HEK293 (cell line): ENCODE results near the gene CSPG4.
"Not testable (repeated sequence)": the region's sequence is repeated elsewhere in the genome, so short reads cannot be mapped to it uniquely, and the experiment has no call there.

Experiments
- CTCF ChIA-PET: fragments of 350-600 bp; formaldehyde crosslinking; extraction: SDS; loops from one replicate; lab custom pipeline; 2021; ENCODE audit warnings: antibody characterized with exemption; lab: Yijun Ruan, JAX
- POLR2A ChIA-PET: fragments of 300-600 bp; formaldehyde crosslinking; extraction: SDS; loops from one replicate; lab custom pipeline; 2020; ENCODE audit warnings: antibody characterized with exemption, inconsistent platforms; lab: Yijun Ruan, JAX
- H3K27ac ChIP-seq: fragments of 200-500 bp; sonication (Bioruptor generic); 2 replicates; pipeline ENCODE4 v1.5.1; 2014; ENCODE audit warnings: low read depth, low read length, control low read depth, inconsistent platforms; ENCODE audit errors: extremely low read depth
- H3K36me3 ChIP-seq, 2 experiments: fragments of 200-500 bp in 1 of 2; sonication (Bioruptor generic) in 1 of 2; 1 replicate in 1 of 2; 2 replicates in 1 of 2; pipeline ENCODE4 v1.5.1; 2014 to 2017; ENCODE audit warnings: inconsistent platforms in 2 of 2, low read length in 2 of 2; ENCODE audit not compliant: control insufficient read depth in 2 of 2, insufficient read depth in 1 of 2
- H3K4me1 ChIP-seq: fragments of 200-500 bp; sonication (Bioruptor generic); 2 replicates; pipeline ENCODE4 v1.5.1; 2014; ENCODE audit warnings: mild to moderate bottlenecking, low read length, inconsistent platforms; ENCODE audit not compliant: control insufficient read depth, insufficient read depth
- H3K4me3 ChIP-seq: 2 replicates; pipeline ENCODE4 v1.5.1; 2011; ENCODE audit warnings: low read depth, mild to moderate bottlenecking, control low read depth, low read length, moderate library complexity
- H3K9me3 ChIP-seq: fragments of 200-500 bp; sonication (Bioruptor generic); 2 replicates; pipeline ENCODE4 v1.5.1; 2014; ENCODE audit warnings: low read depth, low read length, inconsistent platforms; ENCODE audit not compliant: control insufficient read depth, insufficient read depth
- RBAK ChIP-seq: fragments of 450-650 bp; formaldehyde crosslinking; IDR thresholded peaks from 2 replicates; pipeline ENCODE4 v1.5.1; 2016; ENCODE audit warnings: missing biosample characterization, missing genetic modification characterization
- SCRT1 ChIP-seq: fragments of 450-650 bp; formaldehyde crosslinking; IDR thresholded peaks from 2 replicates; pipeline ENCODE4 v1.5.1; 2016; ENCODE audit warnings: missing biosample characterization, missing genetic modification characterization, borderline replicate concordance
- ZFHX2 ChIP-seq: fragments of 450-650 bp; formaldehyde crosslinking; conservative IDR thresholded peaks from 2 replicates; pipeline ENCODE4 v1.5.1; 2016; ENCODE audit warnings: missing biosample characterization, missing genetic modification characterization
- ZNF10 ChIP-seq: fragments of 450-650 bp; formaldehyde crosslinking; IDR thresholded peaks from 2 replicates; pipeline ENCODE4 v1.5.1; 2017; ENCODE audit warnings: missing biosample characterization, missing genetic modification characterization
- ZNF121 ChIP-seq: fragments of 450-650 bp; formaldehyde crosslinking; IDR thresholded peaks from 2 replicates; pipeline ENCODE4 v1.5.1; 2016; ENCODE audit warnings: missing biosample characterization, missing genetic modification characterization
- ZNF169 ChIP-seq: fragments of 450-650 bp; formaldehyde crosslinking; IDR thresholded peaks from 2 replicates; pipeline ENCODE4 v1.5.1; 2016; ENCODE audit warnings: missing biosample characterization, missing genetic modification characterization
- ZNF302 ChIP-seq: fragments of 450-650 bp; formaldehyde crosslinking; IDR thresholded peaks from 2 replicates; pipeline ENCODE4 v1.5.1; 2016; ENCODE audit warnings: missing biosample characterization, missing genetic modification characterization, low read depth
- ZNF37A ChIP-seq: fragments of 450-650 bp; IDR thresholded peaks from 2 replicates; pipeline ENCODE4 v1.5.1; 2018; ENCODE audit warnings: missing biosample characterization, missing genetic modification characterization
- ZNF510 ChIP-seq: fragments of 450-650 bp; formaldehyde crosslinking; IDR thresholded peaks from 2 replicates; pipeline ENCODE4 v1.5.1; 2018; ENCODE audit warnings: mild to moderate bottlenecking, missing genetic modification characterization, missing biosample characterization; ENCODE audit not compliant: insufficient replicate concordance
- ZNF571 ChIP-seq: fragments of 450-650 bp; formaldehyde crosslinking; IDR thresholded peaks from 2 replicates; pipeline ENCODE4 v1.5.0; 2017; ENCODE audit warnings: missing biosample characterization, missing genetic modification characterization
- ZNF585B ChIP-seq: fragments of 450-650 bp; formaldehyde crosslinking; IDR thresholded peaks from 2 replicates; pipeline ENCODE4 v1.5.1; 2016; ENCODE audit warnings: missing biosample characterization, missing genetic modification characterization
- ZNF626 ChIP-seq: fragments of 450-650 bp; sonication (Bioruptor Pico); formaldehyde crosslinking; IDR thresholded peaks from 2 replicates; pipeline ENCODE4 v1.5.1; 2018; ENCODE audit warnings: missing biosample characterization, missing genetic modification characterization, inconsistent platforms
- ZNF658 ChIP-seq: fragments of 450-650 bp; formaldehyde crosslinking; IDR thresholded peaks from 2 replicates; pipeline ENCODE4; 2016; ENCODE audit warnings: missing biosample characterization, missing genetic modification characterization
- ZNF701 ChIP-seq: fragments of 450-650 bp; formaldehyde crosslinking; IDR thresholded peaks from 2 replicates; pipeline ENCODE4 v1.5.1; 2016; ENCODE audit warnings: missing biosample characterization, missing genetic modification characterization
- ZNF76 ChIP-seq: fragments of 450-650 bp; formaldehyde crosslinking; IDR thresholded peaks from 2 replicates; pipeline ENCODE4; 2016; ENCODE audit warnings: low read depth, missing biosample characterization, missing genetic modification characterization, borderline replicate concordance
- ZSCAN23 ChIP-seq: fragments of 450-650 bp; formaldehyde crosslinking; IDR thresholded peaks from 2 replicates; pipeline ENCODE4 v1.5.1; 2016; ENCODE audit warnings: missing biosample characterization, missing genetic modification characterization
- TF ChIP-seq, protein P1 (sequence below): fragments of 450-650 bp; formaldehyde crosslinking; IDR thresholded peaks from 2 replicates; pipeline ENCODE4 v1.5.1; 2016; ENCODE audit warnings: missing biosample characterization, missing genetic modification characterization, low read depth
- TF ChIP-seq, protein P2 (sequence below): fragments of 450-650 bp; formaldehyde crosslinking; IDR thresholded peaks from 2 replicates; pipeline ENCODE4 v1.5.1; 2016; ENCODE audit warnings: missing biosample characterization, missing genetic modification characterization
- TF ChIP-seq, protein P3 (sequence below): fragments of 450-650 bp; formaldehyde crosslinking; IDR thresholded peaks from 2 replicates; pipeline ENCODE4 v1.5.1; 2016; ENCODE audit warnings: missing biosample characterization, missing genetic modification characterization
- TF ChIP-seq, protein P4 (sequence below): fragments of 450-650 bp; formaldehyde crosslinking; IDR thresholded peaks from 2 replicates; pipeline ENCODE4 v1.5.1; 2016; ENCODE audit warnings: missing biosample characterization, missing genetic modification characterization

CSPG4 gene

DNA sequence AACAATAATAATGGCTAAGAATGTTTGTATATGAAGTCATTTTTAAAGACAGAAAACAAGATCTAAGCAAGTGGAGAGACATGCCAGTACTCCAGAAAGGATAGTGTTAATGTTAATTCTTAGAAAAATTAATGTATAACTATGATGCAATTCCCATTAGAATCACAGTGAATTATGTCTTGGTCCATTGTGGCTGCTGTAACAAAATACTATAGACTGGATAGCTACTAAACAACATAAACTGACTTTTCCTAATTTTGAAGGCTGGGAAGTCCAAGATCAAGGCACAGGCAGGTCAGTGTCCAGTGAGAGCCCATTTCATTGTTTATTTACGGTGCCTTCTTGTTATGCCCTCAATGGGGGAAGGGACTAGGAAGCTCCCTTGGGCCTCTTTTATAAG is 32.7 kb upstream of the CSPG4 start:
- H3K4me3 ChIP-seq = no peak overlapping the region
- ChIA-PET CTCF (interaction anchor here (0.6 to 2.7 kb wide), 4 partner anchors 17 to 248 kb away, joined by 3 to 10 read pairs (median 4); no protein-coding TSS in a partner anchor), POLR2A (interaction anchor here (0.6 kb wide), 1 partner anchor 315 kb away, joined by 3 read pairs; no protein-coding TSS in a partner anchor)
- no peaks in the 10 kb centered on the region for H3K9me3 ChIP-seq
- H3K27ac ChIP-seq = no peak overlapping the region
- H3K36me3 ChIP-seq = no peaks in the 10 kb centered on the region
- H3K4me1 ChIP-seq = no peaks in the 10 kb centered on the region
- no peak for TF ChIP-seq ZFHX2
- TF ChIP-seq, protein P1, sequence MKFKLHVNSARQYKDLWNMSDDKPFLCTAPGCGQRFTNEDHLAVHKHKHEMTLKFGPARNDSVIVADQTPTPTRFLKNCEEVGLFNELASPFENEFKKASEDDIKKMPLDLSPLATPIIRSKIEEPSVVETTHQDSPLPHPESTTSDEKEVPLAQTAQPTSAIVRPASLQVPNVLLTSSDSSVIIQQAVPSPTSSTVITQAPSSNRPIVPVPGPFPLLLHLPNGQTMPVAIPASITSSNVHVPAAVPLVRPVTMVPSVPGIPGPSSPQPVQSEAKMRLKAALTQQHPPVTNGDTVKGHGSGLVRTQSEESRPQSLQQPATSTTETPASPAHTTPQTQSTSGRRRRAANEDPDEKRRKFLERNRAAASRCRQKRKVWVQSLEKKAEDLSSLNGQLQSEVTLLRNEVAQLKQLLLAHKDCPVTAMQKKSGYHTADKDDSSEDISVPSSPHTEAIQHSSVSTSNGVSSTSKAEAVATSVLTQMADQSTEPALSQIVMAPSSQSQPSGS (tag by site-specific recombination) = 0 out of 2 replicates have a peak, but pooled peaks have one; percentile 6

DNA sequence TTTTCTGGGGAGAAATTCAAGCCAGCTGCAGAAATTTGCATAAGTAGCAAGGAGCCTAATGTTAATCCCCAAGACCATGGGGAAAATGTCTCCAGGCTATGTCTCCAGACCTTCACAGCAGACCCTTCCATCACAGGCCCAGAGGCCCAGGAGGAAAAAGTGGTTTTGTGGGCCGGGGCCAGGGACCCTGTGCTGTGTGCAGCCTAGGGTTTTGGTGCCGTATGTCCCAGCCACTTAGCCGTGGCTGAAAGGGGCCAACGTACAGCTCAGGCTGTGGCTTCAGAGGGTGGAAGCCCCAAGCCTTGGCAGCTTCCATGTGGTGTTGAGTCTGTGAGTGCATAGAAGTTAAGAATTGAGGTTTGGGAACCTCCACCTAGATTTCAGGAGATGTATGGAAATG is 29.7 kb upstream of the CSPG4 start:
- POLR2A ChIA-PET, H3K36me3 ChIP-seq, H3K4me1 ChIP-seq, H3K27ac ChIP-seq, H3K4me3 ChIP-seq, H3K9me3 ChIP-seq: not testable (repeated sequence)
- CTCF ChIA-PET = interaction anchor here (1.7 to 2.8 kb wide), 2 partner anchors 9 to 59 kb away, joined by 8 to 16 read pairs; no protein-coding TSS in a partner anchor
- TF ChIP-seq ZNF585B = peak; percentile 99

DNA sequence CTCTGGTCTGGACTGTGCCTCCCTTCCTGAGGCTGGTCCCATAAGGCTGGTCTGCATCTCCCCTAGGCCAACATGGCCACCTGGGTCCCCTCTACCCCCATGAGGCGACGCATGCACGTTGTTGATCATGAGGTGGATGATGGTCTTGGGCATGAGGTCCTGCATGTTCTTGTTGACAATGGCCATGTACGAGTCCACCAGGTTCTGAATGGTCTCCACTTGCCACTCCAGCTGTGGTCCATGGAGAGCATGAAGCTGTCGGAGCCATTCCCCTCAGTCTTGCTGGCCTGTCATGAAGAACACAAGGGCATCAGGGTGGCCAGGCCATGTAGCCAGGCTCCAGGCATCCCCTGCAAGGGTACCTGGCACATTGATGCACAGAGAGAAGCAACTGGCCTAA is 27.1 kb upstream of the CSPG4 start:
- ChIA-PET CTCF (no interaction called here), POLR2A (interaction anchor here (1.6 kb wide), 1 partner anchor 12 kb away, joined by 5 read pairs; no protein-coding TSS in a partner anchor)
- Histone ChIP-seq H3K27ac (no peak overlapping the region), H3K4me1 (no peaks in the 10 kb centered on the region), H3K4me3 (no peak overlapping the region), H3K36me3 (no peaks in the 10 kb centered on the region), H3K9me3 (no peaks in the 10 kb centered on the region)
- TF ChIP-seq ZNF701 (tag by site-specific recombination) = no peak
- TF ChIP-seq SCRT1 (tag by site-specific recombination) = no peak
- TF ChIP-seq ZNF121 (tag by site-specific recombination) = no peak
- no peak for TF ChIP-seq ZNF571 (tag by site-specific recombination)
- TF ChIP-seq, protein P2, sequence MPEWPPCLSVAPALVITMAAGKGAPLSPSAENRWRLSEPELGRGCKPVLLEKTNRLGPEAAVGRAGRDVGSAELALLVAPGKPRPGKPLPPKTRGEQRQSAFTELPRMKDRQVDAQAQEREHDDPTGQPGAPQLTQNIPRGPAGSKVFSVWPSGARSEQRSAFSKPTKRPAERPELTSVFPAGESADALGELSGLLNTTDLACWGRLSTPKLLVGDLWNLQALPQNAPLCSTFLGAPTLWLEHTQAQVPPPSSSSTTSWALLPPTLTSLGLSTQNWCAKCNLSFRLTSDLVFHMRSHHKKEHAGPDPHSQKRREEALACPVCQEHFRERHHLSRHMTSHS = no peak
- TF ChIP-seq ZNF37A (tag by site-specific recombination) = no peak
- no peak for TF ChIP-seq ZNF626 (tag by site-specific recombination)
- no peak for TF ChIP-seq ZSCAN23 (tag by site-specific recombination)
- TF ChIP-seq ZNF658 (tag by site-specific recombination) = no peak
- TF ChIP-seq, protein P3, sequence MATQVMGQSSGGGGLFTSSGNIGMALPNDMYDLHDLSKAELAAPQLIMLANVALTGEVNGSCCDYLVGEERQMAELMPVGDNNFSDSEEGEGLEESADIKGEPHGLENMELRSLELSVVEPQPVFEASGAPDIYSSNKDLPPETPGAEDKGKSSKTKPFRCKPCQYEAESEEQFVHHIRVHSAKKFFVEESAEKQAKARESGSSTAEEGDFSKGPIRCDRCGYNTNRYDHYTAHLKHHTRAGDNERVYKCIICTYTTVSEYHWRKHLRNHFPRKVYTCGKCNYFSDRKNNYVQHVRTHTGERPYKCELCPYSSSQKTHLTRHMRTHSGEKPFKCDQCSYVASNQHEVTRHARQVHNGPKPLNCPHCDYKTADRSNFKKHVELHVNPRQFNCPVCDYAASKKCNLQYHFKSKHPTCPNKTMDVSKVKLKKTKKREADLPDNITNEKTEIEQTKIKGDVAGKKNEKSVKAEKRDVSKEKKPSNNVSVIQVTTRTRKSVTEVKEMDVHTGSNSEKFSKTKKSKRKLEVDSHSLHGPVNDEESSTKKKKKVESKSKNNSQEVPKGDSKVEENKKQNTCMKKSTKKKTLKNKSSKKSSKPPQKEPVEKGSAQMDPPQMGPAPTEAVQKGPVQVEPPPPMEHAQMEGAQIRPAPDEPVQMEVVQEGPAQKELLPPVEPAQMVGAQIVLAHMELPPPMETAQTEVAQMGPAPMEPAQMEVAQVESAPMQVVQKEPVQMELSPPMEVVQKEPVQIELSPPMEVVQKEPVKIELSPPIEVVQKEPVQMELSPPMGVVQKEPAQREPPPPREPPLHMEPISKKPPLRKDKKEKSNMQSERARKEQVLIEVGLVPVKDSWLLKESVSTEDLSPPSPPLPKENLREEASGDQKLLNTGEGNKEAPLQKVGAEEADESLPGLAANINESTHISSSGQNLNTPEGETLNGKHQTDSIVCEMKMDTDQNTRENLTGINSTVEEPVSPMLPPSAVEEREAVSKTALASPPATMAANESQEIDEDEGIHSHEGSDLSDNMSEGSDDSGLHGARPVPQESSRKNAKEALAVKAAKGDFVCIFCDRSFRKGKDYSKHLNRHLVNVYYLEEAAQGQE (tag by site-specific recombination) = no peak
- no peak for TF ChIP-seq RBAK
- no peak for TF ChIP-seq ZNF510
- no peak for TF ChIP-seq ZNF10
- TF ChIP-seq, protein P4, sequence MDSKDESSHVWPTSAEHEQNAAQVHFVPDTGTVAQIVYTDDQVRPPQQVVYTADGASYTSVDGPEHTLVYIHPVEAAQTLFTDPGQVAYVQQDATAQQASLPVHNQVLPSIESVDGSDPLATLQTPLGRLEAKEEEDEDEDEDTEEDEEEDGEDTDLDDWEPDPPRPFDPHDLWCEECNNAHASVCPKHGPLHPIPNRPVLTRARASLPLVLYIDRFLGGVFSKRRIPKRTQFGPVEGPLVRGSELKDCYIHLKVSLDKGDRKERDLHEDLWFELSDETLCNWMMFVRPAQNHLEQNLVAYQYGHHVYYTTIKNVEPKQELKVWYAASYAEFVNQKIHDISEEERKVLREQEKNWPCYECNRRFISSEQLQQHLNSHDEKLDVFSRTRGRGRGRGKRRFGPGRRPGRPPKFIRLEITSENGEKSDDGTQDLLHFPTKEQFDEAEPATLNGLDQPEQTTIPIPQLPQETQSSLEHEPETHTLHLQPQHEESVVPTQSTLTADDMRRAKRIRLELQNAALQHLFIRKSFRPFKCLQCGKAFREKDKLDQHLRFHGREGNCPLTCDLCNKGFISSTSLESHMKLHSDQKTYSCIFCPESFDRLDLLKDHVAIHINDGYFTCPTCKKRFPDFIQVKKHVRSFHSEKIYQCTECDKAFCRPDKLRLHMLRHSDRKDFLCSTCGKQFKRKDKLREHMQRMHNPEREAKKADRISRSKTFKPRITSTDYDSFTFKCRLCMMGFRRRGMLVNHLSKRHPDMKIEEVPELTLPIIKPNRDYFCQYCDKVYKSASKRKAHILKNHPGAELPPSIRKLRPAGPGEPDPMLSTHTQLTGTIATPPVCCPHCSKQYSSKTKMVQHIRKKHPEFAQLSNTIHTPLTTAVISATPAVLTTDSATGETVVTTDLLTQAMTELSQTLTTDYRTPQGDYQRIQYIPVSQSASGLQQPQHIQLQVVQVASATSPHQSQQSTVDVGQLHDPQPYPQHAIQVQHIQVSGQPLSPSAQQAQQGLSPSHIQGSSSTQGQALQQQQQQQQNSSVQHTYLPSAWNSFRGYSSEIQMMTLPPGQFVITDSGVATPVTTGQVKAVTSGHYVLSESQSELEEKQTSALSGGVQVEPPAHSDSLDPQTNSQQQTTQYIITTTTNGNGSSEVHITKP = no peak
- TF ChIP-seq ZNF76 (tag by site-specific recombination) = no peak
- no peak for TF ChIP-seq ZNF302 (tag by site-specific recombination)
- no peak for TF ChIP-seq ZNF169 (tag by site-specific recombination)
